ENCODE data around the gene DPP4.

- no peak for TF ChIP-seq CTCF (conservative IDR thresholded peaks at IDR 0.05 in 1 of 2, IDR thresholded peaks at IDR 0.05 in 1 of 2; ENCODE audit: extremely low read depth in 1 of 2, insufficient read depth in 1 of 2, low read depth in 1 of 2, low read length in 2 of 2)
- no peak for TF ChIP-seq EZH2 (IDR thresholded peaks at IDR 0.05; ENCODE audit: borderline replicate concordance, low read length)
These were observed 90.1 kb downstream of the DPP4 start for GRCh38 chr2:161983866-161984265.

Measured in mammary epithelial cell (primary cell).